Upper lobe of left lung (tissue), 4 donors: ENCODE data around the gene SLC4A2.

Experiments
- EP300 ChIP-seq, 4 donors: sonication (generic); formaldehyde crosslinking; IDR thresholded peaks; one replicate each; pipeline ENCODE4 v1.5.1; 2017; ENCODE audit warnings: antibody characterized with exemption in 4 of 4, control low read depth in 2 of 4
- POLR2A ChIP-seq, 4 donors: fragments of 450-650 bp; IDR thresholded peaks; one replicate each; pipeline ENCODE4 v1.5.1; 2016 to 2017; ENCODE audit warnings: antibody characterized with exemption in 4 of 4, mild to moderate bottlenecking in 2 of 4
- POLR2AphosphoS5 ChIP-seq, 2 donors: sonication (generic); formaldehyde crosslinking; IDR thresholded peaks; one replicate each; pipeline ENCODE4 v1.5.1; 2017; ENCODE audit warnings: antibody characterized with exemption in 2 of 2
- TF ChIP-seq, protein P1 (sequence below), 6 experiments: fragments of 450-650 bp in 4 of 6; fragments of 200-600 bp in 2 of 6; sonication (generic) in 2 of 6; IDR thresholded peaks; one replicate each; pipeline ENCODE4 v1.5.1; 2016 to 2019; ENCODE audit warnings: antibody characterized with exemption in 6 of 6

DNA sequence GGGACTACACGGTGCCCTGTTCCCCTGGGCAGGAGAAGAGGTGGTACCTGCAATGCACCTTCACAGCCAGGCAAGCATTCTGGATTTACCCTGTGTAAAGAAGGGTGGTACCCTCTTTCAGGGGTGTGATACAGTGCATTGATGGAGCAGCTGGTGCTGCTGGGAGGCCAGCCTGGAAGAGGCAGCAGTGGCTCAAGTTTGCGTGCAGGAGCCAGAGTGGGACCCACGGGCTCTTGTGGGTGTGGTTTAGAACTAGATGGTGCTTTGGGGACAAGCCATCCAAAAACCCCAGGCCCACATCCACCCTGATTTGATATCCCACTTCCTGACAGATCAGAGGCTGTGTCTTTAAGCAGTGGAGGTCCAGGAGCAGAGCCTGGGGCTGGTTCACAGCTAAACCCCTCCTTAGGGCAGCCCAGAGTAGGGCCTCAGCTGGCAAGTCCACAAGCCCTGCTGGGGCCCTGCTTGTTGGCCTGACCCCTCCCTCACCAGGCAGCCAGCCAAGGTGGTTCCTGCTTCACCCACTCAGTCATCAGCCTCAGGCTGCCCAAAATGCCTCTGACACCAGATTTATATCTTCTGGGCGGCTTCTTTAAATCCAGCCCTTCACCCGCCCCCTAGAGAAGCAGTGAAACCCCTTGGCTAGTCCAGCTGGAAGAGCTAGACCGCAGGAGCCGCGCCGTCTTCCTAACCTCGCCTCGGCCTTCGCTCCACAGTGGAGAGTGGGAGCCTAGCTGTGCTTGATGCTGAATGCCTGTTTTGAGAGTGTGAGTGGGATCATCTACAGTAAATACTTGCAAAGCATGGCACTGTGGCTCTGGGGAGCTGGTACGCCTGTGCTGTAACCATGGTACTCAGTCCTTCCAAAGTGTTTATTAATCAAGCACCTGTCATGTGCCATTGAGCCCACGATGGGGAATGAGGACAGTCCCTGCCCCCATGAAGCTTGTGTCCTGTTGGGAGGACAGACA, 12.5 kb upstream of the SLC4A2 start:
- no peak for TF ChIP-seq EP300 (IDR thresholded peaks at IDR 0.05)
- TF ChIP-seq, protein P1, sequence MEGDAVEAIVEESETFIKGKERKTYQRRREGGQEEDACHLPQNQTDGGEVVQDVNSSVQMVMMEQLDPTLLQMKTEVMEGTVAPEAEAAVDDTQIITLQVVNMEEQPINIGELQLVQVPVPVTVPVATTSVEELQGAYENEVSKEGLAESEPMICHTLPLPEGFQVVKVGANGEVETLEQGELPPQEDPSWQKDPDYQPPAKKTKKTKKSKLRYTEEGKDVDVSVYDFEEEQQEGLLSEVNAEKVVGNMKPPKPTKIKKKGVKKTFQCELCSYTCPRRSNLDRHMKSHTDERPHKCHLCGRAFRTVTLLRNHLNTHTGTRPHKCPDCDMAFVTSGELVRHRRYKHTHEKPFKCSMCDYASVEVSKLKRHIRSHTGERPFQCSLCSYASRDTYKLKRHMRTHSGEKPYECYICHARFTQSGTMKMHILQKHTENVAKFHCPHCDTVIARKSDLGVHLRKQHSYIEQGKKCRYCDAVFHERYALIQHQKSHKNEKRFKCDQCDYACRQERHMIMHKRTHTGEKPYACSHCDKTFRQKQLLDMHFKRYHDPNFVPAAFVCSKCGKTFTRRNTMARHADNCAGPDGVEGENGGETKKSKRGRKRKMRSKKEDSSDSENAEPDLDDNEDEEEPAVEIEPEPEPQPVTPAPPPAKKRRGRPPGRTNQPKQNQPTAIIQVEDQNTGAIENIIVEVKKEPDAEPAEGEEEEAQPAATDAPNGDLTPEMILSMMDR (IDR thresholded peaks at IDR 0.05), result no peak
- TF ChIP-seq POLR2A (IDR thresholded peaks at IDR 0.05), result no peak
- no peak for TF ChIP-seq POLR2AphosphoS5 (IDR thresholded peaks at IDR 0.05)
